Kidney (tissue), 14 donors: Measurements from ENCODE around the gene GRHL1. TPM values are rescaled to one million over a fixed set of nuclear protein-coding genes. Genes with fewer than 3 reads are reported as not detected.

Source experiments
- DNase-seq, 5 donors: peaks; one replicate each; pipeline ENCODE4 v3.0.0-alpha.2; 2013 to 2020
- FAIRE-seq: peaks from 2 replicates; lab custom pipeline; 2012; peaks lifted over from hg19 to GRCh38; lab: Jason Lieb, UNC
- H3K27ac ChIP-seq, 2 donors: one replicate each; pipeline ENCODE4 v1.7.0; 2013; ENCODE audit warnings: low read depth in 2 of 2, low read length in 2 of 2, inconsistent platforms in 1 of 2
- H3K27me3 ChIP-seq: one replicate; pipeline ENCODE4 v1.7.1; 2013; ENCODE audit warnings: low read length, inconsistent platforms; ENCODE audit not compliant: control insufficient read depth, insufficient read depth
- H3K36me3 ChIP-seq, 3 donors: one replicate each; pipeline versions ENCODE4 v1.7.0 to v1.7.1; 2013; ENCODE audit warnings: low read length in 3 of 3, control low read depth in 1 of 3, inconsistent platforms in 1 of 3; ENCODE audit not compliant: insufficient read depth in 3 of 3, control insufficient read depth in 2 of 3
- H3K4me1 ChIP-seq, 3 donors: one replicate each; pipeline versions ENCODE4 v1.7.0 to v1.7.1; 2013; ENCODE audit warnings: low read length in 3 of 3, inconsistent platforms in 1 of 3, low read depth in 1 of 3; ENCODE audit not compliant: control insufficient read depth in 2 of 3, insufficient read depth in 2 of 3
- H3K4me3 ChIP-seq, 3 donors: one replicate each; pipeline versions ENCODE4 v1.7.0 to v1.8.1; 2013; ENCODE audit warnings: low read length in 3 of 3, control low read depth in 1 of 3, inconsistent platforms in 1 of 3
- H3K9ac ChIP-seq, 3 donors: one replicate each; pipeline versions ENCODE4 v1.7.0 to v1.7.1; 2013; ENCODE audit warnings: low read length in 3 of 3, control low read depth in 1 of 3, inconsistent platforms in 1 of 3
- H3K9me3 ChIP-seq, 3 donors: one replicate each; pipeline versions ENCODE4 v1.7.0 to v1.7.1; 2013; ENCODE audit warnings: low read length in 3 of 3, control low read depth in 1 of 3, inconsistent platforms in 1 of 3; ENCODE audit not compliant: control insufficient read depth in 2 of 3, insufficient read depth in 1 of 3
- CTCF ChIP-seq: IDR thresholded peaks from 3 replicates; pipeline ENCODE4 v1.5.1; 2012; ENCODE audit warnings: mild to moderate bottlenecking, moderate library complexity, borderline replicate concordance; ENCODE audit not compliant: insufficient read depth; ENCODE audit errors: extremely low read depth
- intact Hi-C: fragments of 100-400 bp; cut with DNase I; formaldehyde crosslinking; loops from one replicate; pipeline ENCODE4 v1.11.1; 2022
- polyA plus RNA-seq: library from polyadenylated mRNA; stranded (reverse); fragments of 350-450 nt; fragmentation: Illumina TruSeq; extraction: RNeasy Lipid Tissue Mini Kit (QIAGEN cat#74804); gene quantifications from one replicate; pipeline ENCODE4 v1.2.3, GENCODE V29; 2014; ENCODE audit warnings: low read depth, low replicate concordance; ENCODE audit not compliant: insufficient read depth
- total RNA-seq: library from RNA; stranded (reverse); fragmentation: NEBNext Ultra II Directional; extraction: Animal tissue kit (Norgen Biotek cat#: 25700); gene quantifications from one replicate; pipeline ENCODE4 v1.2.1, GENCODE V29; 2021
- donor health status: control.
- donor health status: control.
- donor health status: control.
- donor health status: control.
- donor health status: control.
- donor health status: DM: yes; HTN: yes; CAD: no.
- donor health status: Normal renal cell carcinoma (clear cell type).

Gene GRHL1
- total and polyA plus RNA-seq, 2 donors from 2014 or later, result 2.3 to 6.0 TPM

- FAIRE-seq, result no peak
- Histone ChIP-seq H3K36me3 (no peaks in the 10 kb centered on the region), H3K27me3 (no peaks in the 10 kb centered on the region), H3K9ac (no peak overlapping the region), H3K4me3 (no peak overlapping the region), H3K4me1 (peaks cover 0 to 39% (median 35%) of the 10 kb centered on the region in 3 donors), H3K27ac (peak overlapping the region in 1 of 2 donors; percentile 19), H3K9me3 (no peaks in the 10 kb centered on the region)
- TF ChIP-seq CTCF, result no peak
- peak in 2 of 5 donors; percentile 30 to 65 for DNase-seq
- intact Hi-C loops, result no loop called here
These were observed 86.6 kb downstream of the GRHL1 start for GRCh38 chr2:10038123-10038522.

GRCh38 chr2:10038716-10039115 is 87.2 kb downstream of the GRHL1 start:
- intact Hi-C loops, result no loop called here
- Histone ChIP-seq H3K27me3 (no peaks in the 10 kb centered on the region), H3K36me3 (no peaks in the 10 kb centered on the region), H3K9me3 (no peaks in the 10 kb centered on the region), H3K4me1 (peaks cover 0 to 39% (median 35%) of the 10 kb centered on the region in 3 donors), H3K4me3 (no peak overlapping the region), H3K27ac (no peak overlapping the region), H3K9ac (no peak overlapping the region)
- no peak for FAIRE-seq
- peak in 1 of 5 donors; percentile 29 for DNase-seq
- no peak for TF ChIP-seq CTCF

- intact Hi-C loops, result no loop called here
- H3K4me3 ChIP-seq, result no peak overlapping the region
- no peaks in the 10 kb centered on the region for H3K36me3 ChIP-seq
- peak overlapping the region in 1 of 2 donors; percentile 43 for H3K27ac ChIP-seq
- no peaks in the 10 kb centered on the region for H3K9me3 ChIP-seq
- peak in 2 of 5 donors; percentile 32 to 72 for DNase-seq
- peak overlapping the region in 1 of 3 donors; percentile 40 for H3K9ac ChIP-seq
- FAIRE-seq, result no peak
- no peaks in the 10 kb centered on the region for H3K27me3 ChIP-seq
- peaks cover 0 to 39% (median 35%) of the 10 kb centered on the region in 3 donors for H3K4me1 ChIP-seq
- TF ChIP-seq CTCF, result peak; percentile 16
These were observed 88.3 kb downstream of the GRHL1 start for GRCh38 chr2:10039658-10040410.
